8988T (cell line): ENCODE data around the gene GNAQ.
"Not testable (repeated sequence)": the region's sequence is repeated elsewhere in the genome, so short reads cannot be mapped to it uniquely, and the experiment has no call there.

Experiments used
- DNase-seq: peaks from one replicate; pipeline ENCODE4 v3.0.0; 2011

Gene GNAQ

GRCh38 chr9:77764894-77765780, 266.5 kb downstream of the GNAQ start:
- no peak for DNase-seq

- DNase-seq: no peak
Observed at GRCh38 chr9:77763566-77763965, 268.0 kb downstream of the GNAQ start.

GRCh38 chr9:77760919-77761318, 270.7 kb downstream of the GNAQ start:
- not testable (repeated sequence) for DNase-seq

- DNase-seq: no peak
Observed at GRCh38 chr9:77759391-77759790, 272.2 kb downstream of the GNAQ start.

GRCh38 chr9:77756449-77756848, 275.2 kb downstream of the GNAQ start:
- DNase-seq: no peak

- DNase-seq: no peak
Observed at GRCh38 chr9:77753180-77753579, 278.4 kb downstream of the GNAQ start.

GRCh38 chr9:77752554-77752953, 279.1 kb downstream of the GNAQ start:
- DNase-seq: no peak

- no peak for DNase-seq
Observed at GRCh38 chr9:77751341-77752091, 280.1 kb downstream of the GNAQ start.

GRCh38 chr9:77750981-77751340, 280.6 kb downstream of the GNAQ start:
- no peak for DNase-seq

- no peak for DNase-seq
Observed at GRCh38 chr9:77750284-77750683, 281.3 kb downstream of the GNAQ start.

GRCh38 chr9:77748214-77748772, 283.3 kb downstream of the GNAQ start:
- DNase-seq: no peak

GRCh38 chr9:77747163-77747562, 284.4 kb downstream of the GNAQ start:
- DNase-seq: no peak

- DNase-seq: no peak
Observed at GRCh38 chr9:77744841-77745430, 286.7 kb downstream of the GNAQ start.

- no peak for DNase-seq
Observed at GRCh38 chr9:77743386-77743785, 288.2 kb downstream of the GNAQ start.

- DNase-seq: no peak
Observed at GRCh38 chr9:77738932-77739331, 292.7 kb downstream of the GNAQ start.

GRCh38 chr9:77735494-77735893, 296.1 kb downstream of the GNAQ start:
- no peak for DNase-seq

- DNase-seq: no peak
Observed at GRCh38 chr9:77731930-77732329, 299.7 kb downstream of the GNAQ start.

- DNase-seq: no peak
Observed at GRCh38 chr9:77731008-77731698, 300.5 kb downstream of the GNAQ start.

GRCh38 chr9:77729177-77729576, 302.4 kb downstream of the GNAQ start:
- DNase-seq: no peak

- DNase-seq: no peak
Observed at GRCh38 chr9:77726814-77727213, 304.8 kb downstream of the GNAQ start.

GRCh38 chr9:77726289-77726688, 305.3 kb downstream of the GNAQ start:
- no peak for DNase-seq

- no peak for DNase-seq
Observed at GRCh38 chr9:77725820-77726219, 305.8 kb downstream of the GNAQ start.
